ENCODE measurements around the gene GALNT17.

Gene GALNT17

DNA sequence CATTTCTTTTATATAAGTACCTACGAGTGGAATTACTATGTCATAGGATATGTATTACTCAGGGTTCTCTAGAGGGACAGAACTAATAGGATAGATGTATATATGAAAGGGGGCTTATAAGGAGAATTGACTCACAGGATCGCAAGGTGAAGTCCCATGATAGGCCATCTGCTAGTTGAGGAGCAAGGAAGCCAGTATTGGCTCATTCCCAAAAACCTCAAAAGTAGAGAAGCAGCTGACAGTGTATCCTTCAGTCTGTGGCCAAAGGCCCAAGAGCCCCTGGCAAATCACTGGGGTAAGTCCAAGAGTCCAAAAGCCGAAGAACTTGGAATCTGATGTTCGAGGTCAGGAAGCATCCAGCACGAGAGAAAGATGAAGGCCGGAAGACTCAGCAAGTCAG is 59.8 kb downstream of the GALNT17 start:
- Histone ChIP-seq H3K4me1 (ENCODE audit: control insufficient read depth in 1 of 2, insufficient read depth in 2 of 2, low read length in 2 of 2) (no peaks in the 10 kb centered on the region), H3K79me2 (ENCODE audit: control insufficient read depth, insufficient read depth, low read length, poor library complexity) (no peaks in the 10 kb centered on the region), H3K4me3 (ENCODE audit: low read depth, low read length) (no peak overlapping the region), H4K12ac (ENCODE audit: low read depth, low read length) (no peak overlapping the region), H2AFZ (ENCODE audit: insufficient read depth, low read length, poor library complexity) (no peak overlapping the region), H2BK120ac (ENCODE audit: insufficient read depth, low read length, poor library complexity) (no peak overlapping the region), H3K4ac (ENCODE audit: low read depth, low read length) (no peak overlapping the region), H3K4me2 (ENCODE audit: low read length) (no peak overlapping the region), H3K23ac (ENCODE audit: low read length) (no peak overlapping the region), H4K8ac (ENCODE audit: low read depth, low read length) (no peak overlapping the region), H3K9ac (ENCODE audit: low read length) (no peak overlapping the region), H3K9me3 (ENCODE audit: insufficient read depth, low read depth, low read length) (peaks cover 3% of the 10 kb centered on the region), H3K79me1 (ENCODE audit: low read length) (no peaks in the 10 kb centered on the region), H2BK12ac (ENCODE audit: low read length) (no peak overlapping the region), H2BK5ac (ENCODE audit: low read depth, low read length, poor library complexity) (no peak overlapping the region), H3K27me3 (ENCODE audit: insufficient read depth, low read length) (no peaks in the 10 kb centered on the region), H3K14ac (ENCODE audit: low read length) (no peak overlapping the region), H4K91ac (ENCODE audit: low read depth, low read length) (no peak overlapping the region), H2AK5ac (ENCODE audit: low read length) (no peak overlapping the region), H3K27ac (ENCODE audit: low read depth, low read length) (no peak overlapping the region), H3K36me3 (ENCODE audit: control insufficient read depth in 1 of 2, insufficient read depth in 2 of 2, low read length in 2 of 2) (no peaks in the 10 kb centered on the region), H3K18ac (ENCODE audit: low read length) (no peak overlapping the region)
- no CpG with 5 or more reads among the region's 6 CpGs for WGBS (ENCODE audit: extremely low coverage, insufficient coverage, insufficient read length)
- no peak for DNase-seq

DNA sequence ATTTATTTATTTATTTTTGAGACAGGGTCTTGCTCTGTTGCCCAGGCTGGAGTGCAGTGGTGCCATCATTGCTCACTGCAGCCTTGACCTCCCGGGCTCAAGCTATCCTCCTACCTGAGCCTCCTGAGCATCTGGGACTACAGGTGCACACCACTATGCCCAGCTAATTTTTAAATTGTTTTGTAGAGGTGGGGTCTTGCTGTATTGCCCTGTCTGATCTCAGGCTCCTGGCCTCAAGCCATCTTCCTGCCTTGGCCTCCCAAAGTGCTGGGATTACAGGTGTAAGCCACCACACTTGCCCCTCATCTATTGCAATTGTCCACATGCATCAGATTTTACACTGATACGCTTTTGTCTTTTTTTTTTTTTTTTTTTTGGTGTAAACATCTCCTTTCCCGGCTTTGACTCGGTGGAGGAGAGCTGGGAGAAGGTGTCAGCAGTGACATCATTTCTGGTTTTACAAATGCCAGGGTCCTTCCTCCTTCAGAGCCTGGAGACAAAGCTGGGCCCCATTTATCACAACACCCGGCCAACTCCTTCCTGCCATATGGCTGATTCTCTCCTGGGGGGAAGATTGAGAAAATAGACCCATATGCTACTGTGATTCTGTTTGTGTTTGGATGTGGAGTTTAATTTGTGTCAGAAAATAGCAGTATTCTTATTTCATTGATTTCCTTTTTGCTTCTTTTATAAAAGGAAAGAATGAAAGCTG is 61.3 kb downstream of the GALNT17 start:
- H4K12ac ChIP-seq (ENCODE audit: low read depth, low read length): no peak overlapping the region

DNA sequence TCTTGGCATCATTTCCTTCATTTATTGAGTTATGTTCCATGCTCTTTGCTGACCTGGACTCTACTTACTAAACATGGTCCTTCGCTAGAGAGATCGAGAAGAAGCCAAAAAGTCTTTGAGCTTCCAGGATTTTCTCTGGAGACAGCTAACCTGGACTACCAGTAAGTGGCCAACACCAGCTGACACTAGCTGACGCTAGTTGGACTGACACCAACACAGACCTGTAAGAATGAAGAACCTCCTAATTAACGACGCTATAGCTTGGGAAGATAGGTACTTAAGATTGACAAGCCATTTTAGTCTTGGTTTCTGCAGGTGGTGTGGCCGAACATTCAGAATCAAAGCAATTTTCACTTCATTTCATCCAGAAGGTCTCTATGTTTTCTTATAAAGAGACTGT is 66.4 kb downstream of the GALNT17 start:
- H3K14ac ChIP-seq (ENCODE audit: low read length): no peak overlapping the region
- H3K79me1 ChIP-seq (ENCODE audit: low read length): no peaks in the 10 kb centered on the region
- no peak overlapping the region for H3K9ac ChIP-seq (ENCODE audit: low read length)
- no peak overlapping the region for H4K12ac ChIP-seq (ENCODE audit: low read depth, low read length)
- H2AK5ac ChIP-seq (ENCODE audit: low read length): no peak overlapping the region
- H3K9me3 ChIP-seq (ENCODE audit: insufficient read depth, low read depth, low read length): no peaks in the 10 kb centered on the region
- no peak overlapping the region for H3K4me2 ChIP-seq (ENCODE audit: low read length)
- no peaks in the 10 kb centered on the region for H3K4me1 ChIP-seq (ENCODE audit: control insufficient read depth in 1 of 2, insufficient read depth in 2 of 2, low read length in 2 of 2)
- H3K4me3 ChIP-seq (ENCODE audit: low read depth, low read length): no peak overlapping the region
- no peak overlapping the region for H3K27ac ChIP-seq (ENCODE audit: low read depth, low read length)
- H2AFZ ChIP-seq (ENCODE audit: insufficient read depth, low read length, poor library complexity): no peak overlapping the region
- H2BK12ac ChIP-seq (ENCODE audit: low read length): no peak overlapping the region
- H4K91ac ChIP-seq (ENCODE audit: low read depth, low read length): no peak overlapping the region
- H3K18ac ChIP-seq (ENCODE audit: low read length): no peak overlapping the region
- H4K8ac ChIP-seq (ENCODE audit: low read depth, low read length): no peak overlapping the region
- H3K79me2 ChIP-seq (ENCODE audit: control insufficient read depth, insufficient read depth, low read length, poor library complexity): no peaks in the 10 kb centered on the region
- DNase-seq: no peak
- no peak overlapping the region for H2BK5ac ChIP-seq (ENCODE audit: low read depth, low read length, poor library complexity)
- no peak overlapping the region for H3K4ac ChIP-seq (ENCODE audit: low read depth, low read length)
- WGBS (ENCODE audit: extremely low coverage, insufficient coverage, insufficient read length): no CpG with 5 or more reads among the region's 6 CpGs
- no peaks in the 10 kb centered on the region for H3K36me3 ChIP-seq (ENCODE audit: control insufficient read depth in 1 of 2, insufficient read depth in 2 of 2, low read length in 2 of 2)
- no peak overlapping the region for H3K23ac ChIP-seq (ENCODE audit: low read length)
- H3K27me3 ChIP-seq (ENCODE audit: insufficient read depth, low read length): no peaks in the 10 kb centered on the region
- no peak overlapping the region for H2BK120ac ChIP-seq (ENCODE audit: insufficient read depth, low read length, poor library complexity)

More for the DNA sequence above, 61.3 kb downstream of the GALNT17 start:
- H2AK5ac ChIP-seq (ENCODE audit: low read length): no peak overlapping the region
- H3K9me3 ChIP-seq (ENCODE audit: insufficient read depth, low read depth, low read length): peaks cover 3% of the 10 kb centered on the region
- H2AFZ ChIP-seq (ENCODE audit: insufficient read depth, low read length, poor library complexity): no peak overlapping the region
- no peak overlapping the region for H3K18ac ChIP-seq (ENCODE audit: low read length)
- H2BK120ac ChIP-seq (ENCODE audit: insufficient read depth, low read length, poor library complexity): no peak overlapping the region
- H3K79me1 ChIP-seq (ENCODE audit: low read length): no peaks in the 10 kb centered on the region
- no peak overlapping the region for H3K23ac ChIP-seq (ENCODE audit: low read length)
- no peak overlapping the region for H4K8ac ChIP-seq (ENCODE audit: low read depth, low read length)
- DNase-seq: no peak
- no peak overlapping the region for H3K14ac ChIP-seq (ENCODE audit: low read length)
- WGBS (ENCODE audit: extremely low coverage, insufficient coverage, insufficient read length): no CpG with 5 or more reads among the region's 5 CpGs
- H3K79me2 ChIP-seq (ENCODE audit: control insufficient read depth, insufficient read depth, low read length, poor library complexity): no peaks in the 10 kb centered on the region
- no peak overlapping the region for H2BK5ac ChIP-seq (ENCODE audit: low read depth, low read length, poor library complexity)
- H3K27ac ChIP-seq (ENCODE audit: low read depth, low read length): no peak overlapping the region
- H3K4me2 ChIP-seq (ENCODE audit: low read length): no peak overlapping the region
- no peak overlapping the region for H4K91ac ChIP-seq (ENCODE audit: low read depth, low read length)
- no peak overlapping the region for H3K9ac ChIP-seq (ENCODE audit: low read length)
- no peaks in the 10 kb centered on the region for H3K36me3 ChIP-seq (ENCODE audit: control insufficient read depth in 1 of 2, insufficient read depth in 2 of 2, low read length in 2 of 2)
- H2BK12ac ChIP-seq (ENCODE audit: low read length): no peak overlapping the region
- H3K4me3 ChIP-seq (ENCODE audit: low read depth, low read length): no peak overlapping the region
- H3K4ac ChIP-seq (ENCODE audit: low read depth, low read length): no peak overlapping the region
- no peaks in the 10 kb centered on the region for H3K4me1 ChIP-seq (ENCODE audit: control insufficient read depth in 1 of 2, insufficient read depth in 2 of 2, low read length in 2 of 2)
- H3K27me3 ChIP-seq (ENCODE audit: insufficient read depth, low read length): no peaks in the 10 kb centered on the region

DNA sequence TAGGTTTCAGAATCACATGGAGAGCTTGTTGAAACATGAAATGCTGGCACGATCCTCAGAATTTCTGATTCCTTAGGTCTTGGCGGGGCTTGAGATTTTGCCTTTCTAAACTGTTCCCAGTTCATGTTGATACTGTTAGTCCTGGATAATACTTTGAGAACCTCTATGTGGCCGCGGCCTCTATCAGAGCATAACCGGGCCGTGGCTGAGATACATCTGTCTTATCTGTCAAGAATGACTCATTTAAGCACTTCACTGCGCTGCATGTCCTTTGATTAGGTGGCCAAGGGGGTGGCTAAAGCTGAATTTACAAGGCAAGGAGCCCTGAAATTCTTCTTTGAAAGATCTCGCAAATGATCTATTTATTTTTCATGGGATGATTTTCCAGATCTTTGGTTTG is 66.9 kb downstream of the GALNT17 start:
- Histone ChIP-seq H3K14ac (ENCODE audit: low read length) (no peak overlapping the region), H3K27me3 (ENCODE audit: insufficient read depth, low read length) (no peaks in the 10 kb centered on the region), H3K23ac (ENCODE audit: low read length) (no peak overlapping the region), H3K18ac (ENCODE audit: low read length) (no peak overlapping the region), H2AK5ac (ENCODE audit: low read length) (no peak overlapping the region), H2BK5ac (ENCODE audit: low read depth, low read length, poor library complexity) (no peak overlapping the region), H3K4ac (ENCODE audit: low read depth, low read length) (no peak overlapping the region), H3K4me1 (ENCODE audit: control insufficient read depth in 1 of 2, insufficient read depth in 2 of 2, low read length in 2 of 2) (no peaks in the 10 kb centered on the region), H3K36me3 (ENCODE audit: control insufficient read depth in 1 of 2, insufficient read depth in 2 of 2, low read length in 2 of 2) (no peaks in the 10 kb centered on the region), H3K9ac (ENCODE audit: low read length) (no peak overlapping the region), H3K79me2 (ENCODE audit: control insufficient read depth, insufficient read depth, low read length, poor library complexity) (no peaks in the 10 kb centered on the region), H4K91ac (ENCODE audit: low read depth, low read length) (no peak overlapping the region), H4K12ac (ENCODE audit: low read depth, low read length) (no peak overlapping the region), H2BK12ac (ENCODE audit: low read length) (no peak overlapping the region), H2AFZ (ENCODE audit: insufficient read depth, low read length, poor library complexity) (no peak overlapping the region), H3K27ac (ENCODE audit: low read depth, low read length) (no peak overlapping the region), H3K4me3 (ENCODE audit: low read depth, low read length) (no peak overlapping the region), H3K79me1 (ENCODE audit: low read length) (no peaks in the 10 kb centered on the region), H3K9me3 (ENCODE audit: insufficient read depth, low read depth, low read length) (no peaks in the 10 kb centered on the region), H4K8ac (ENCODE audit: low read depth, low read length) (no peak overlapping the region), H2BK120ac (ENCODE audit: insufficient read depth, low read length, poor library complexity) (no peak overlapping the region), H3K4me2 (ENCODE audit: low read length) (no peak overlapping the region)
- WGBS (ENCODE audit: extremely low coverage, insufficient coverage, insufficient read length): no CpG with 5 or more reads among the region's 8 CpGs
- no peak for DNase-seq
